Trophoblast cell (in vitro differentiated cells and primary cell): ENCODE results near the gene TMEM107.

Experiments
- DNase-seq, 2 donors: peaks; one replicate each; pipeline ENCODE4 v3.0.0-alpha.2; 2016
- H2AFZ ChIP-seq: 2 replicates; pipeline ENCODE4 v1.6.1; 2013; ENCODE audit warnings: low read length, moderate library complexity, mild to moderate bottlenecking; ENCODE audit not compliant: insufficient read depth, poor library complexity
- H2AK5ac ChIP-seq: 2 replicates; pipeline ENCODE4 v1.6.1; 2013; ENCODE audit warnings: mild to moderate bottlenecking, low read length
- H2BK120ac ChIP-seq: 2 replicates; pipeline ENCODE4 v1.6.1; 2013; ENCODE audit warnings: low read length, mild to moderate bottlenecking, moderate library complexity; ENCODE audit not compliant: insufficient read depth, poor library complexity
- H2BK12ac ChIP-seq: 2 replicates; pipeline ENCODE4 v1.6.1; 2013; ENCODE audit warnings: mild to moderate bottlenecking, low read length, moderate library complexity
- H2BK5ac ChIP-seq: 2 replicates; pipeline ENCODE4 v1.6.1; 2013; ENCODE audit warnings: low read length, low read depth, moderate library complexity, mild to moderate bottlenecking; ENCODE audit not compliant: poor library complexity
- H3K14ac ChIP-seq: 2 replicates; pipeline ENCODE4 v1.6.1; 2013; ENCODE audit warnings: mild to moderate bottlenecking, low read length
- H3K18ac ChIP-seq: 2 replicates; pipeline ENCODE4 v1.6.1; 2013; ENCODE audit warnings: mild to moderate bottlenecking, low read length
- H3K23ac ChIP-seq: 2 replicates; pipeline ENCODE4 v1.6.1; 2013; ENCODE audit warnings: low read length
- H3K27ac ChIP-seq: 2 replicates; pipeline ENCODE4 v1.5.1; 2013; ENCODE audit warnings: low read depth, mild to moderate bottlenecking, inconsistent platforms, low read length, moderate library complexity
- H3K27me3 ChIP-seq: 2 replicates; pipeline ENCODE4 v1.6.1; 2013; ENCODE audit warnings: inconsistent platforms, mild to moderate bottlenecking, low read length, moderate library complexity; ENCODE audit not compliant: insufficient read depth
- H3K36me3 ChIP-seq, 2 experiments: 1 replicate in 1 of 2; 2 replicates in 1 of 2; pipeline ENCODE4 v1.6.1; 2013; ENCODE audit warnings: low read length in 2 of 2, mild to moderate bottlenecking in 2 of 2, moderate library complexity in 1 of 2; ENCODE audit not compliant: insufficient read depth in 2 of 2, control insufficient read depth in 1 of 2
- H3K4ac ChIP-seq: 2 replicates; pipeline ENCODE4 v1.6.1; 2013; ENCODE audit warnings: low read depth, mild to moderate bottlenecking, low read length, moderate library complexity
- H3K4me1 ChIP-seq, 2 experiments: 1 replicate in 1 of 2; 2 replicates in 1 of 2; pipeline ENCODE4 v1.6.1; 2013; ENCODE audit warnings: low read length in 2 of 2, mild to moderate bottlenecking in 2 of 2, moderate library complexity in 1 of 2; ENCODE audit not compliant: insufficient read depth in 2 of 2, control insufficient read depth in 1 of 2
- H3K4me2 ChIP-seq: 2 replicates; pipeline ENCODE4 v1.6.1; 2013; ENCODE audit warnings: inconsistent platforms, mild to moderate bottlenecking, low read length, moderate library complexity
- H3K4me3 ChIP-seq: 2 replicates; pipeline ENCODE4 v1.5.1; 2013; ENCODE audit warnings: mild to moderate bottlenecking, low read depth, low read length, inconsistent platforms
- H3K79me1 ChIP-seq: one replicate; pipeline ENCODE4 v1.6.1; 2013; ENCODE audit warnings: low read length
- H3K79me2 ChIP-seq: 2 replicates; pipeline ENCODE4 v1.6.1; 2013; ENCODE audit warnings: low read length, mild to moderate bottlenecking; ENCODE audit not compliant: control insufficient read depth, insufficient read depth, poor library complexity
- H3K9ac ChIP-seq: 2 replicates; pipeline ENCODE4 v1.6.1; 2013; ENCODE audit warnings: mild to moderate bottlenecking, low read length
- H3K9me3 ChIP-seq: 2 replicates; pipeline ENCODE4 v1.6.1; 2013; ENCODE audit warnings: low read depth, mild to moderate bottlenecking, control low read depth, inconsistent platforms, low read length; ENCODE audit not compliant: insufficient read depth
- H4K12ac ChIP-seq: 2 replicates; pipeline ENCODE4 v1.6.1; 2013; ENCODE audit warnings: low read depth, mild to moderate bottlenecking, low read length, moderate library complexity
- H4K8ac ChIP-seq: 2 replicates; pipeline ENCODE4 v1.6.1; 2013; ENCODE audit warnings: low read depth, mild to moderate bottlenecking, low read length, moderate library complexity
- H4K91ac ChIP-seq: one replicate; pipeline ENCODE4 v1.6.1; 2013; ENCODE audit warnings: low read depth, mild to moderate bottlenecking, low read length, moderate library complexity
- WGBS: extraction: QIAGEN DNeasy Blood & Tissue Kit; methylation state at CpG from one replicate; pipeline ENCODE4 v1.1.7; 2013; ENCODE audit warnings: missing lambda C conversion rate; ENCODE audit not compliant: insufficient read length, insufficient coverage; ENCODE audit errors: extremely low coverage; 5-methylcytosine and 5-hydroxymethylcytosine counted together

The TMEM107 gene

GRCh38 chr17:8158267-8159031 lies 17.7 kb downstream of the TMEM107 start:
- no peaks in the 10 kb centered on the region for H3K27me3 ChIP-seq
- no peak overlapping the region for H3K27ac ChIP-seq
- peaks cover 21% of the 10 kb centered on the region for H3K79me1 ChIP-seq
- no peak overlapping the region for H3K23ac ChIP-seq
- no peak overlapping the region for H3K4ac ChIP-seq
- H3K14ac ChIP-seq: no peak overlapping the region
- no peak overlapping the region for H4K91ac ChIP-seq
- H2BK5ac ChIP-seq: no peak overlapping the region
- peak; percentile 95 to 99 for DNase-seq
- H4K12ac ChIP-seq: no peak overlapping the region
- no peak overlapping the region for H4K8ac ChIP-seq
- H3K36me3 ChIP-seq: peaks cover 15 to 25% of the 10 kb centered on the region in 2 experiments
- H3K4me2 ChIP-seq: no peak overlapping the region
- H2BK120ac ChIP-seq: no peak overlapping the region
- no peak overlapping the region for H3K9ac ChIP-seq
- no peak overlapping the region for H2AFZ ChIP-seq
- H3K79me2 ChIP-seq: peaks cover 14% of the 10 kb centered on the region
- H3K4me3 ChIP-seq: no peak overlapping the region
- peaks cover 5% of the 10 kb centered on the region for H3K9me3 ChIP-seq
- no peak overlapping the region for H2BK12ac ChIP-seq
- H2AK5ac ChIP-seq: no peak overlapping the region
- H3K4me1 ChIP-seq: peaks cover 24 to 28% of the 10 kb centered on the region in 2 experiments
- no CpG with 5 or more reads among the region's 20 CpGs for WGBS
- H3K18ac ChIP-seq: no peak overlapping the region

GRCh38 chr17:8156246-8156992 lies 19.8 kb downstream of the TMEM107 start:
- Histone ChIP-seq H3K4me2 (peak overlapping the region; percentile 96), H2BK120ac (peak overlapping the region; percentile 74), H2BK12ac (no peak overlapping the region), H4K8ac (peak overlapping the region; percentile 89), H3K4ac (peak overlapping the region; percentile 5), H3K79me2 (peaks cover 2% of the 10 kb centered on the region), H2AK5ac (no peak overlapping the region), H3K4me1 (peaks cover 17 to 24% of the 10 kb centered on the region in 2 experiments), H3K23ac (no peak overlapping the region), H3K79me1 (peaks cover 13% of the 10 kb centered on the region), H2BK5ac (peak overlapping the region; percentile 53), H3K9me3 (no peaks in the 10 kb centered on the region), H3K4me3 (peak overlapping the region; percentile 67), H3K9ac (peak overlapping the region; percentile 65), H3K27me3 (no peaks in the 10 kb centered on the region), H3K18ac (peak overlapping the region; percentile 40), H2AFZ (peak overlapping the region; percentile 23), H3K36me3 (peaks cover 10 to 20% of the 10 kb centered on the region in 2 experiments), H3K27ac (peak overlapping the region; percentile 62), H3K14ac (peak overlapping the region; percentile 62), H4K91ac (peak overlapping the region; percentile 69), H4K12ac (peak overlapping the region; percentile 39)
- DNase-seq: peak; percentile 100
- no CpG with 5 or more reads among the region's 59 CpGs for whole genome bisulfite sequencing

- no peak for DNase-seq
- Histone ChIP-seq H3K14ac (no peak overlapping the region), H3K36me3 (peaks cover 8 to 16% of the 10 kb centered on the region in 2 experiments), H4K12ac (no peak overlapping the region), H2AK5ac (no peak overlapping the region), H3K9me3 (no peaks in the 10 kb centered on the region), H3K4me2 (peak overlapping the region; percentile 96), H3K23ac (no peak overlapping the region), H2AFZ (no peak overlapping the region), H3K4me3 (peak overlapping the region; percentile 67), H3K27ac (no peak overlapping the region), H3K79me1 (peaks cover 13% of the 10 kb centered on the region), H3K4ac (no peak overlapping the region), H3K4me1 (peaks cover 17 to 28% of the 10 kb centered on the region in 2 experiments), H3K79me2 (peaks cover 2% of the 10 kb centered on the region), H3K18ac (no peak overlapping the region), H3K27me3 (no peaks in the 10 kb centered on the region), H2BK120ac (no peak overlapping the region), H4K91ac (peak overlapping the region; percentile 1), H2BK5ac (no peak overlapping the region), H4K8ac (no peak overlapping the region), H2BK12ac (no peak overlapping the region), H3K9ac (peak overlapping the region; percentile 44)
- no CpG with 5 or more reads among the region's 11 CpGs for WGBS
These were observed 20.3 kb downstream of the TMEM107 start for GRCh38 chr17:8155996-8156245.

- H2BK5ac ChIP-seq: no peak overlapping the region
- H4K91ac ChIP-seq: peak overlapping the region; percentile 1
- peaks cover 13% of the 10 kb centered on the region for H3K79me1 ChIP-seq
- H2AK5ac ChIP-seq: no peak overlapping the region
- H2AFZ ChIP-seq: no peak overlapping the region
- H3K79me2 ChIP-seq: peaks cover 2% of the 10 kb centered on the region
- no peak overlapping the region for H3K23ac ChIP-seq
- no peaks in the 10 kb centered on the region for H3K27me3 ChIP-seq
- no peak overlapping the region for H3K27ac ChIP-seq
- peaks cover 6 to 13% of the 10 kb centered on the region in 2 experiments for H3K36me3 ChIP-seq
- H2BK12ac ChIP-seq: no peak overlapping the region
- no CpG with 5 or more reads among the region's 14 CpGs for WGBS
- H3K4me2 ChIP-seq: peak overlapping the region; percentile 96
- H4K12ac ChIP-seq: no peak overlapping the region
- no peaks in the 10 kb centered on the region for H3K9me3 ChIP-seq
- H3K14ac ChIP-seq: no peak overlapping the region
- peaks cover 22 to 32% of the 10 kb centered on the region in 2 experiments for H3K4me1 ChIP-seq
- H3K4me3 ChIP-seq: peak overlapping the region; percentile 67
- no peak overlapping the region for H4K8ac ChIP-seq
- no peak overlapping the region for H2BK120ac ChIP-seq
- peak overlapping the region; percentile 44 for H3K9ac ChIP-seq
- no peak for DNase-seq
- no peak overlapping the region for H3K4ac ChIP-seq
- H3K18ac ChIP-seq: no peak overlapping the region
These were observed 20.8 kb downstream of the TMEM107 start for GRCh38 chr17:8155231-8155995.
